DMS 273 (cell line): ENCODE measurements around the gene CRY2.
"Not testable (repeated sequence)": the region's sequence is repeated elsewhere in the genome, so short reads cannot be mapped to it uniquely, and the experiment has no call there.

ENCODE experiments used
- DNase-seq: peaks from one replicate; lab custom pipeline; 2025; ENCODE audit not compliant: unreplicated experiment; lab: John Stamatoyannopoulos, UW

Gene CRY2

GRCh38 chr11:45811571-45812290, 35.5 kb upstream of the CRY2 start:
- DNase-seq: no peak

- DNase-seq: no peak
Observed at GRCh38 chr11:45812581-45813548, 34.4 kb upstream of the CRY2 start.

GRCh38 chr11:45815747-45816146, 31.5 kb upstream of the CRY2 start:
- peak; percentile 43 for DNase-seq

- peak; percentile 24 for DNase-seq
Observed at GRCh38 chr11:45816614-45817013, 30.7 kb upstream of the CRY2 start.

- DNase-seq: no peak
Observed at GRCh38 chr11:45817191-45817590, 30.1 kb upstream of the CRY2 start.

- DNase-seq: no peak
Observed at GRCh38 chr11:45818961-45819605, 28.2 kb upstream of the CRY2 start.

GRCh38 chr11:45820211-45820857, 26.9 kb upstream of the CRY2 start:
- no peak for DNase-seq

GRCh38 chr11:45826492-45826891, 20.8 kb upstream of the CRY2 start:
- not testable (repeated sequence) for DNase-seq

GRCh38 chr11:45827123-45827522, 20.2 kb upstream of the CRY2 start:
- no peak for DNase-seq

- DNase-seq: no peak
Observed at GRCh38 chr11:45828996-45829395, 18.3 kb upstream of the CRY2 start.

GRCh38 chr11:45830596-45830995, 16.7 kb upstream of the CRY2 start:
- DNase-seq: no peak

- DNase-seq: no peak
Observed at GRCh38 chr11:45832811-45833441, 14.3 kb upstream of the CRY2 start.

- DNase-seq: no peak
Observed at GRCh38 chr11:45833761-45834160, 13.5 kb upstream of the CRY2 start.

GRCh38 chr11:45834298-45834756, 12.9 kb upstream of the CRY2 start:
- DNase-seq: no peak

GRCh38 chr11:45839204-45839603, 8.1 kb upstream of the CRY2 start:
- DNase-seq: no peak

- not testable (repeated sequence) for DNase-seq
Observed at GRCh38 chr11:45840251-45840650, 7.0 kb upstream of the CRY2 start.

- peak; percentile 92 for DNase-seq
Observed at GRCh38 chr11:45843158-45843924, 3.9 kb upstream of the CRY2 start.

GRCh38 chr11:45844822-45845578, 2.3 kb upstream of the CRY2 start:
- DNase-seq: no peak

GRCh38 chr11:45846174-45846675, 1.1 kb upstream of the CRY2 start:
- DNase-seq: no peak
